Skeletal muscle tissue (tissue), 4 donors: ENCODE data around the gene OR2A5. TPM values are rescaled to one million over a fixed set of nuclear protein-coding genes. Genes with fewer than 3 reads are reported as not detected.
"Not testable (repeated sequence)": the region's sequence is repeated elsewhere in the genome, so short reads cannot be mapped to it uniquely, and the experiment has no call there.

Experiments used
- H3K27ac ChIP-seq: one replicate; pipeline ENCODE4 v1.7.0; 2013; ENCODE audit warnings: mild to moderate bottlenecking, low read depth, low read length, inconsistent platforms
- H3K27me3 ChIP-seq, 3 donors: one replicate each; pipeline ENCODE4 v1.7.0; 2013; ENCODE audit warnings: low read length in 3 of 3; ENCODE audit not compliant: control insufficient read depth in 3 of 3, insufficient read depth in 3 of 3
- H3K36me3 ChIP-seq, 3 donors: one replicate each; pipeline ENCODE4 v1.7.0; 2013; ENCODE audit warnings: low read length in 3 of 3; ENCODE audit not compliant: control insufficient read depth in 3 of 3, insufficient read depth in 3 of 3
- H3K4me1 ChIP-seq, 3 donors: one replicate each; pipeline ENCODE4 v1.7.0; 2013; ENCODE audit warnings: low read length in 3 of 3, mild to moderate bottlenecking in 3 of 3; ENCODE audit not compliant: control insufficient read depth in 3 of 3, insufficient read depth in 3 of 3
- H3K4me3 ChIP-seq, 3 donors: one replicate each; pipeline ENCODE4 v1.7.0; 2013; ENCODE audit warnings: low read length in 3 of 3
- H3K9ac ChIP-seq, 3 donors: one replicate each; pipeline ENCODE4 v1.7.0; 2013; ENCODE audit warnings: low read length in 3 of 3, mild to moderate bottlenecking in 3 of 3, moderate library complexity in 2 of 3, low read depth in 1 of 3
- H3K9me3 ChIP-seq, 3 donors: one replicate each; pipeline ENCODE4 v1.7.0; 2013; ENCODE audit warnings: low read length in 3 of 3; ENCODE audit not compliant: control insufficient read depth in 3 of 3
- total RNA-seq: library from RNA; depleted of rRNA; stranded (reverse); fragments of >200 nt; gene quantifications from one replicate; pipeline ENCODE4 v1.2.3, GENCODE V29; 2014
- donor health status: Osteomylitis.

The OR2A5 gene
- total RNA-seq, 1 donor from 2014 or later: not detected

DNA sequence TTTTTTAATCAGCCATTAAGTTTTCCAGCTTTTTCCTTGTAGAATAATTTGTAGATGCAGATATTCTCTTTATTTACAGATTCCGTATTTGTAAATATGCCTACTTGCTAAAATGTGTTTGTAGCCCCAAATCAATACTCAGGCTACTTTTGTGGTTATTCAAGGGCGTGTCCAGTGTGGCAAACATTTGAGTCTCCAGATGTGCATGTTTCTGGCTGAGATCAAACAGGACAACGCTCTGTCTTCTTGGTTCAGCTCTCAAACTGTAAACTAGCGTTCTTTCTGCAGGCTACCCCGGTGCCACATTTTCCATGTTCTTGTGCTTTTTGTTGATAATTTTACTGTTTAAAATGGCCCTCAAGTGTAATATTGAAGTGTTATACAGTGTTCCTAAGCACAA is 16.2 kb upstream of the OR2A5 start:
- Histone ChIP-seq H3K27me3 (no peaks in the 10 kb centered on the region), H3K9me3 (no peaks in the 10 kb centered on the region), H3K27ac (no peak overlapping the region), H3K9ac (no peak overlapping the region), H3K4me3 (no peak overlapping the region), H3K36me3 (no peaks in the 10 kb centered on the region), H3K4me1 (no peaks in the 10 kb centered on the region)

DNA sequence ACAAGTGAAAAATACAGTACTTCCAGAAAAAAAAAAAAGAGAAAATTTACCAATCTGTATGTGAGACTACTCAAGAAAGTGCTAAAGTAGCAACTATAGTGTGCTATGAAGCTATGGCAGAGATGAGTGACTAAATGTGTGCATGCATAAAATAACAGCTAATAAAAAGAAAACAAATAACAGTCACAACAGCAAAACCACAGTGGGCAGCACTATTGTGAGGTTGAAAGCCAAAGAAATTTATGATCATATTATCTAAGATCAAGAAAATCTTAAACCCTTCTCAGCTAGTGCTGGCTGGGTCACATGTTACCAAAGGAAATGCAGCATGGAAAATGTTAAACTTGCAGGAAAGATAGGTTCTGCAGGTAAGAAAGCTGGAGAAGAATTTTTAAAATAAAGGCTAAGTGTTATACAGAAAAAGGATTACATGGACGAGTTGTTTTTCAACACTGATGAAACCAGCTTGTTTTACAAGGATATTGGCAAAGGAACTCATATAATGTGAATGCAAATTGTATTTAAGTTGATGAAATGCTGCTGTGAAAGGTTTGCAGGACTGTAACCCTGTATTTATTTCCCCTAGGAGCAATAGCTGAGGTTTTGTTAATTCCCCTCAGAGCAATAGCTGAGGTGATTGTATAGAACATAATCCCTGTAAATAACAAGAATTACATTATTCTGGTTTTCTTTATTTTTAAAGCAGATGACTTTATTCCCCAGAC is 15.6 kb upstream of the OR2A5 start:
- Histone ChIP-seq H3K9ac (no peak overlapping the region), H3K4me1 (no peaks in the 10 kb centered on the region), H3K9me3 (no peaks in the 10 kb centered on the region), H3K27ac (no peak overlapping the region), H3K36me3 (no peaks in the 10 kb centered on the region), H3K27me3 (no peaks in the 10 kb centered on the region), H3K4me3 (no peak overlapping the region)

DNA sequence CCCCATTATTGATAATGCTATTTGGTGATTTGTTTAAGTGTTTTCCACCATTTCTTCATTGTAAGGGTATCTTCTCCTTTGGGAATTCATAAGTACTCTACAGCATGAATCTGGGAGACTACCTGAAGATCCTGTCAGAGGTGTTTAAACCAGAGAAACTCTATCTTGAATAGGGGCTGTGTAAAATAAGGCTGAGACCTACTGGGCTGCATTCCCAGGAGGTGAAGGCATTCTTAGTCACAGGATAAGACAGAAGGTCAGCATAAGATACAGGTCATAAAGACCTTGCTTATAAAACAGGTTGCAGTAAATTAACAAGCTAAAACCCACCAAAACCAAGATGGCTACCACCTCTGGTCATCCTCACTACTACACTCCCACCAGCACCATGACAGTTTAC is 13.4 kb upstream of the OR2A5 start:
- Histone ChIP-seq H3K9me3 (no peaks in the 10 kb centered on the region), H3K4me1 (no peaks in the 10 kb centered on the region), H3K36me3 (no peaks in the 10 kb centered on the region), H3K4me3 (no peak overlapping the region), H3K9ac (no peak overlapping the region), H3K27me3 (no peaks in the 10 kb centered on the region), H3K27ac (no peak overlapping the region)

DNA sequence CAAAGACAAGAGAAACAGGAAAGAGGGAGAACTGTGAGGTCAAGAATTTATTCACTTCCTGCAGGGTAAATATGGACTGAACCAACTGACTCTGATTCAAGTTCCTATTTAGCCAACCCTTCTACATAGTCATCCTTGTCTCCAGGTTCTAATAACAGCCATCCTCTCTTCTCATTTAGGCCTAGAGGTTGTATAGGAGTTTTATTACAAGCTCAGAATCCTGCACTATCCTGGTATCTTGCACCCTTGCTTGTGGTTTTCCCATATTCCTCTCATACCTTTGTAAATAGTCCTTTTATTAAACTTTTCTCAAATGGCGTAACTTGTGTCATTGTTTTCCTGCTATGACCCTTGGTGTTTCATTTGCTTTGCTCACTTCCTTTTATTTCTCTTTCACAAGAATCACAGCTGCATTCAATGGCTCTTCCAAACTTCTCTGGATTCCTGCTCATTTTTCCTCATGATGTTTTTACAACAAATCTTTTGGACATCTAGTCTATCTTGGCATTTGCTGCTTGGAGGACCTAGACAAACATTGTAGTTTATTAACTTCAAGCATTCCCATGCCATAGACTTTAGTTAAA is 12.4 kb upstream of the OR2A5 start:
- Histone ChIP-seq H3K27ac (no peak overlapping the region), H3K4me3 (no peak overlapping the region), H3K9me3 (no peaks in the 10 kb centered on the region), H3K27me3 (no peaks in the 10 kb centered on the region), H3K36me3 (no peaks in the 10 kb centered on the region), H3K4me1 (no peaks in the 10 kb centered on the region), H3K9ac (no peak overlapping the region)

DNA sequence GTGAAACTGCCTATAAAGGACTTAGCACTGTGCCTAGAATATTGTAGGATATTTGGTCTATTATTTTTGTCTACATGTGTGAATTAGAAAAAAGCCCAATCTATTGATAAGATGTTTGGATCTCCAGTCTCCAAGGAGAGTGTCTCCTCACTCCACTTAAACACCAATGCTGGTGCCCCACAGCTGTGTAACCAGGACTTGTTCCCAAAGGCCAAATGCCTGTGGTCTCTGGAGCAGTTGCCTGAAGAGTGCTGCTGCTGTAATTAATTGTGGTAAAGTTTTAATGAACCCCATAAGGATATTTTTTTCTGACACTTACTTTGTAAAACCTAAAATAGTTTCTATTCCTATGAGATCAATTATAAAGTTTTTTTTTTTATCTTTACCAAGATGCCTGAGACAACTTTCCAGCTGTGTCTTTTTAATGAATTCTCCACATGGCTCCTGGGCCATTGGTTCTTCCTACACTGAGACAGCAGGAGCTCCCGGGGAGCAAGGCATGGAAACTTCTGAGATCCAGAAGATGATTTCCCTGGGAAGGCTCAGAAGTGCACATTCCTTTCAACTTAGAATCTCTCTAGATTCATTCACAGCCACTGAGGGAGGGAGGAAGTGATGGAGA is 11.2 kb upstream of the OR2A5 start:
- H3K9me3 ChIP-seq: no peaks in the 10 kb centered on the region
- H3K27me3 ChIP-seq: no peaks in the 10 kb centered on the region
- no peak overlapping the region for H3K4me3 ChIP-seq
- H3K4me1 ChIP-seq: no peaks in the 10 kb centered on the region
- no peak overlapping the region for H3K9ac ChIP-seq
- no peak overlapping the region for H3K27ac ChIP-seq
- no peaks in the 10 kb centered on the region for H3K36me3 ChIP-seq

DNA sequence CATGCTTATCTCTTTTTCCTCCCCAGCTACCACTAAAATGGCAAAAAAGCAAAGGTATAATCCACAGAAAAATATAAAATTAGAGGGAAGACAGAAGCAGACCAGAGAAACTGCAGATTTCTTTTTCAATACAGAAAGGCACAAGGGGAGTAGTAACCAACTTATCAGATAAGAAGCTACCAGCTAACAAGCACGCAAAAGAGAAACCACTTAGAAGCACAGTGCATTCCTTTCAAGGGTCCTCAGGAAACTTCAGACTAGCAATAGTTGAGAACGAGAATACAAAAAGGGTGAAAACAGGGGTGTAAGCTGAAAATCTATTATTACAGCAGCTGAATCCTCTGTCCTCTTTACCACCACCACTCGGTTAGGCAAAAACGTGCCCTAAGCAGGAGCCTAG is 9.9 kb upstream of the OR2A5 start:
- H3K4me3 ChIP-seq: no peak overlapping the region
- H3K36me3 ChIP-seq: no peaks in the 10 kb centered on the region
- no peaks in the 10 kb centered on the region for H3K4me1 ChIP-seq
- no peaks in the 10 kb centered on the region for H3K9me3 ChIP-seq
- H3K27ac ChIP-seq: no peak overlapping the region
- no peak overlapping the region for H3K9ac ChIP-seq
- no peaks in the 10 kb centered on the region for H3K27me3 ChIP-seq

DNA sequence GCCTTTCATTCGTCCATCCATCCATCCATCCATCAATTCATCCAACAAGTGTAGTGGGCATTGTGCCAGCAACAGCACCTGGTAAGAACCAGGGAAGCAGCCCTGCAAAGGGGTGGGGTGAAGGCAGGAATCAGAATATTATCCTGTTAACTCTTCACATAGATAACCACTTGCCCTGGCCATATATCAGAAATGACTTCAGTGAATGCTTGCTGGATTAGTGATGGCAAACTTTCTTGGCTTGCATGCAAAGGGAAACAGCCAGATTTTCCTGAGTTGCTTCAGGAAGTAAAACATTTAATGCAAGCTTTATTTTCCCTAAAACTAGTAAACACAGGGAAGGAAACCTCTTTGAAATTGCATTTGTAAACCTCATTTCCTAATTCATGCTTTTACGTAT is 743 bp downstream of the OR2A5 start:
- Histone ChIP-seq H3K27ac (no peak overlapping the region), H3K4me1 (no peaks in the 10 kb centered on the region), H3K4me3 (no peak overlapping the region), H3K36me3 (no peaks in the 10 kb centered on the region), H3K9me3 (no peaks in the 10 kb centered on the region), H3K9ac (no peak overlapping the region), H3K27me3 (no peaks in the 10 kb centered on the region)

DNA sequence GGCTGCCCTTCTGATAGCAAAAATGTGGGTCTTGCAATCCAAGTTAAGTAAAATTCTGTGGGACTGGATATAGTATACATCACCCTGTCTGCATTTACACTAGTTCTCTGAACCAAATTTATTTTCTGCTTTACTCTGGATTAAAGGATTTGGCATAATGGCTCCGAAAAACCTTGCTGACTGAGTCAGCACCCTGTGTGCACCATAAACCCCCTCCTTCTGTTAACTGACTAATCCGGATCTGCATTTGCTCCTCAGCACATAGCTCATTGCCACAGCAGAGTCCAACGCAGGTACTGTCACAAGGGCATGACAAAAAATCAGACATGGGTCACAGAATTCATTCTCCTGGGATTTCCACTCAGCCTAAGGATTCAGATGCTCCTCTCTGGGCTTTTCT is 1.3 kb downstream of the OR2A5 start:
- H3K4me3 ChIP-seq: no peak overlapping the region
- no peak overlapping the region for H3K27ac ChIP-seq
- H3K36me3 ChIP-seq: no peaks in the 10 kb centered on the region
- H3K4me1 ChIP-seq: no peaks in the 10 kb centered on the region
- no peak overlapping the region for H3K9ac ChIP-seq
- no peaks in the 10 kb centered on the region for H3K9me3 ChIP-seq
- H3K27me3 ChIP-seq: no peaks in the 10 kb centered on the region

DNA sequence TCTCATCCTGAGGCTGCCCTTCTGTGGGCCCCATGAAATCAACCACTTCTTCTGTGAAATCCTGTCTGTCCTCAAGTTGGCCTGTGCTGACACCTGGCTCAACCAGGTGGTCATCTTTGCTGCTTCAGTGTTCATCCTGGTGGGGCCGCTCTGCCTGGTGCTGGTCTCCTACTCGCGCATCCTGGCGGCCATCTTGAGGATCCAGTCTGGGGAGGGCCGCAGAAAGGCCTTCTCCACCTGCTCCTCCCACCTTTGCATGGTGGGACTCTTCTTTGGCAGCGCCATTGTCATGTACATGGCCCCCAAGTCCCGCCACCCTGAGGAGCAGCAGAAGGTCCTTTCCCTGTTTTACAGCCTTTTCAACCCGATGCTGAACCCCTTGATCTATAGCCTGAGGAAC is 2.1 kb downstream of the OR2A5 start:
- not testable (repeated sequence) for H3K36me3 ChIP-seq, H3K9me3 ChIP-seq

DNA sequence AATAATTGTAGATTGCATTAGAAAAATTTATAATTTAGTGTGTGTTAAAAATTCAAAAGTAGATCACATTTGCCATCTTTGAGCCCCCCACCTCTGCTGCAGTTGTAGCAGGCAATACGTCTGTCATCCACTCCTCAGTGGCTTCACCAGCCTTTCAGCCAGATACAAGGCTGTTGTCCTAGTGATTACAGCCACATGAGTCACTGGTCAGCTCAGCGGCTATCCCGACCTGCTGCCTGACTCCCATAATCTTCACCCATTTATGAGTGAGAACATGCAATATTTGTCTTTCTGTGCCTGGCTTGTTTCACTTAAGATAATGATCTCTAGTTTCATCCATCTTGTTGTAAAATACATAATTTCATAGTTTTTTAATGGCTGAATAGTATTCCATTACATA is 9.2 kb downstream of the OR2A5 start:
- no peaks in the 10 kb centered on the region for H3K4me1 ChIP-seq
- H3K36me3 ChIP-seq: no peaks in the 10 kb centered on the region
- H3K4me3 ChIP-seq: no peak overlapping the region
- H3K27me3 ChIP-seq: no peaks in the 10 kb centered on the region
- H3K9me3 ChIP-seq: no peaks in the 10 kb centered on the region
- H3K9ac ChIP-seq: no peak overlapping the region
- no peak overlapping the region for H3K27ac ChIP-seq

More for the DNA sequence above, 2.1 kb downstream of the OR2A5 start:
- H3K4me3 ChIP-seq, H3K9ac ChIP-seq, H3K27ac ChIP-seq, H3K27me3 ChIP-seq, H3K4me1 ChIP-seq: not testable (repeated sequence)
